Measurements from ENCODE around the gene KLRC1. TPM values are rescaled to one million over a fixed set of nuclear protein-coding genes. Genes with fewer than 3 reads are reported as not detected.

The KLRC1 gene
- total RNA-seq, 1 experiment from 2014 or later = not detected

DNA sequence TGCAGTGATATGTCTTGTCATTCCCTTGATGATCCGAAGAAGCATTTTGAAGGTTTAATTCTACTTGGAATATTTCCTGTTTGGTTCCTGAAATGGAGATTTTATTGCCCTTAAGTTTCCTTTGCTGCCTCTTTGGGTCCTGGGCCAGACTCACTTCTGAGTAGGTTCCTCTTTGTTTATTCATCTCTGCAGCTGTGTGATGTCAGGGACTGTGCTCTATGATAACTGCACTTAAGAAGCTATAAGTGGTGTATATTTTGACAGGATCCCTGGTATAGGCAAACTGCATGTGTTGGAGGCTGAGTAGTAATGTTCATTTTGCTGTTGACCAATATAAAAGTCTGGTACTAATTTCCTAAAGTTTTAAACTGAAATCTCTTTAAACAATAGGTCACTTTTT, 43.8 kb downstream of the KLRC1 start, which contains the start of gene KLRC4 (continued):
- TF ChIP-seq SRF (IDR thresholded peaks at IDR 0.05; ENCODE audit: low read depth) = peak; percentile 51; the same call in 1 of the 2 replicates
- no peak for TF ChIP-seq POLR2AphosphoS5 (IDR thresholded peaks at IDR 0.05; ENCODE audit: low read depth, low read length)
- TF ChIP-seq FOSL1 (IDR thresholded peaks at IDR 0.05; ENCODE audit: low read depth) = peak; percentile 13; the same call in 1 of the 2 replicates
- TF ChIP-seq YY1 (IDR thresholded peaks at IDR 0.05; ENCODE audit: extremely low read depth, insufficient replicate concordance, low read depth, low read length) = peak; percentile 67
- TF ChIP-seq MAX (IDR thresholded peaks at IDR 0.05) = peak; percentile 39; the same call in 1 of the 2 replicates
- no peak for TF ChIP-seq EZH2 (IDR thresholded peaks at IDR 0.05)
- TF ChIP-seq ZBTB33 (IDR thresholded peaks at IDR 0.05; ENCODE audit: extremely low read depth, insufficient replicate concordance, low read length) = no peak
- no peak for TF ChIP-seq SIN3A (IDR thresholded peaks at IDR 0.05; ENCODE audit: low read depth)
- TF ChIP-seq ZFX (IDR thresholded peaks at IDR 0.05) = no peak
- no peak; the same call in 1 of the 2 replicates for TF ChIP-seq ELF1 (IDR thresholded peaks at IDR 0.05; ENCODE audit: borderline replicate concordance, low read depth)

DNA sequence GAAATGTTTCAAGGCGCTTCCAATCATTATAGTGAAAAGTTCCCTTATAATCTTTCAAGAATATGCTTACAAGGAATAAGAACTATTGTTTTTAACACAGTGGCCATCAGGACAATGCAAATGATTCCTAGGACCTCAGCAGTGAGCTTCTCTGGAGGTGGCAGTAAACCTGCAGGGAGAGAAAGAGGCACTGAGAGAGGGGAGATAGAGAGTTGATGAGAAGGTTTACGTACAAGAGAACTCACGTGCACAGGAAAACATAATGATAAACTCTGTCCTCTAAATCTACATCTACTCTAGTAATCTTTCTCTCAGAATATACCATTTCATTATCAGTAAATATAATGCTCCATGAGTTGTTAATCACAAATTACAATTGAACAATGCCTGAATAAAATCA, 44.3 kb downstream of the KLRC1 start:
- Histone ChIP-seq H3K9me2 (ENCODE audit: insufficient read depth) (no peaks in the 10 kb centered on the region), H3K4me1 (ENCODE audit: control insufficient read depth in 1 of 2, insufficient read depth in 2 of 2, low read length in 2 of 2) (peaks cover 14% of the 10 kb centered on the region in 2 experiments), H3K9me3 (ENCODE audit: control insufficient read depth in 1 of 2, insufficient read depth in 1 of 2, low read depth in 1 of 2, low read length in 2 of 2) (no peaks in the 10 kb centered on the region), H3K79me2 (ENCODE audit: insufficient read depth, low read length) (no peaks in the 10 kb centered on the region), H3K36me3 (ENCODE audit: control insufficient read depth in 1 of 2, insufficient read depth in 2 of 2, low read length in 2 of 2) (no peaks in the 10 kb centered on the region), H4K20me1 (ENCODE audit: insufficient read depth) (no peaks in the 10 kb centered on the region), H3K27ac (ENCODE audit: low read depth, low read length) (peak overlapping the region; percentile 63), H2AFZ (ENCODE audit: low read depth, low read length, poor library complexity, severe bottlenecking) (peak overlapping the region; percentile 69), H3K27me3 (ENCODE audit: insufficient read depth, low read length) (no peaks in the 10 kb centered on the region), H3K4me3 (replicated peaks in 1 of 2; ENCODE audit: low read depth in 1 of 2, low read length in 2 of 2) (no peak overlapping the region), H3K9ac (ENCODE audit: low read length) (no peak overlapping the region), H3K4me2 (ENCODE audit: low read length) (peak overlapping the region; percentile 30; the same call in 1 of the 2 replicates)
- no peak for DNase-seq (ENCODE audit: low read depth, low spot score)
- intact Hi-C loops (cut with micrococcal nuclease) = loop anchor here (10.0 kb wide), 1 partner anchor 46 kb away; the partner anchor contains the start of gene KLRC1
- TF ChIP-seq CEBPB (IDR thresholded peaks at IDR 0.05; ENCODE audit: low read depth) = no peak
- no peak for TF ChIP-seq SP1 (IDR thresholded peaks at IDR 0.05; ENCODE audit: low read depth)
- TF ChIP-seq ATF3 (IDR thresholded peaks at IDR 0.05) = no peak
- no peak for TF ChIP-seq SIN3A (IDR thresholded peaks at IDR 0.05; ENCODE audit: low read depth)
- TF ChIP-seq EZH2phosphoT487 (IDR thresholded peaks at IDR 0.05; ENCODE audit: borderline replicate concordance) = no peak
- no peak for TF ChIP-seq ZNF274 (IDR thresholded peaks at IDR 0.05; ENCODE audit: low read depth, low read length)
- TF ChIP-seq SRF (IDR thresholded peaks at IDR 0.05; ENCODE audit: low read depth) = no peak
- TF ChIP-seq TCF7L2 (IDR thresholded peaks at IDR 0.05; ENCODE audit: borderline replicate concordance, extremely low read depth, insufficient read depth, insufficient read length) = no peak
- TF ChIP-seq CTCF (IDR thresholded peaks at IDR 0.05 in 2 of 3, conservative IDR thresholded peaks at IDR 0.05 in 1 of 3; ENCODE audit: borderline replicate concordance in 1 of 3, insufficient read depth in 1 of 3, low read depth in 2 of 3, low read length in 2 of 3) = no peak
- no peak for ATAC-seq
- TSS peak; percentile 35 for BruUV-seq (replicated peaks)
- ChIA-PET RAD21 (ENCODE audit: low non-redundant PET in 1 of 2, low total read pairs in 2 of 2, uncharacterized antibody in 2 of 2, unreplicated experiment in 2 of 2) (no interaction called here), POLR2A (no interaction called here), CTCF (no interaction called here)

Measured in HCT116 (cell line).